Kidney epithelial cell (primary cell): Measurements from ENCODE around the gene DRC3. TPM values are rescaled to one million over a fixed set of nuclear protein-coding genes. Genes with fewer than 3 reads are reported as not detected.

Experiments
- DNase-seq: peaks from one replicate; pipeline ENCODE4 v3.0.0-alpha.2; 2010; ENCODE audit warnings: low read depth
- H3K27me3 ChIP-seq: 2 replicates; pipeline ENCODE4 v1.6.0; 2011; ENCODE audit warnings: low read length; ENCODE audit not compliant: control insufficient read depth, insufficient read depth
- H3K36me3 ChIP-seq: 2 replicates; pipeline ENCODE4 v1.5.1; 2011; ENCODE audit warnings: low read length; ENCODE audit not compliant: control insufficient read depth, insufficient read depth
- H3K4me3 ChIP-seq: 2 replicates; pipeline ENCODE4 v1.5.1; 2011; ENCODE audit warnings: low read depth, mild to moderate bottlenecking, control low read depth, low read length
- total RNA-seq: library from RNA; depleted of rRNA; stranded (reverse); fragments of >200 nt; gene quantifications from 2 replicates; pipeline ENCODE4 v1.2.3, GENCODE V29; 2015
- TF ChIP-seq, protein P1 (sequence below): IDR thresholded peaks from 2 replicates; pipeline ENCODE4 v1.5.1; 2011; ENCODE audit warnings: mild to moderate bottlenecking, moderate library complexity, low read length, control low read depth, inconsistent platforms; ENCODE audit not compliant: insufficient read depth, poor library complexity, severe bottlenecking

DRC3 gene
- total RNA-seq, 1 donor from 2014 or later, result 3.9 TPM

DNA sequence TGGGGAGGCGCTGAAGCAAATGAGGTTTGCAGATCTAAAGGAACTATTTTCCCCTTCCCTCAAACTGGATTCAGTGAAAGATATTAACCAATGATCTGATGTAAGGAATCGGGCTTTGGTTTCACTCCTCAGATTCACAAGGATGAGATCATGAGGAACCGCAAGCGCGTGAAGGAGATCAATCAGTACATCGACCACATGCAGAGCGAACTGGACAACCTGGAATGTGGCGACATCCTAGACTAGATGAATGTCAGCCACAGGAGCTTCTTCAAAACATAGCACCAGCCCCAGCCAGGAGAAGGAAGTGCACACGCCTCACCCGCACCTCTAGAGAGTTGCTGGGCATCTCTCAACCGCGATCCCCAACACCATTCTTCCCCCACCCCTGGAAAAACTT is 43.8 kb downstream of the DRC3 start:
- no peaks in the 10 kb centered on the region for H3K36me3 ChIP-seq
- TF ChIP-seq, protein P1, sequence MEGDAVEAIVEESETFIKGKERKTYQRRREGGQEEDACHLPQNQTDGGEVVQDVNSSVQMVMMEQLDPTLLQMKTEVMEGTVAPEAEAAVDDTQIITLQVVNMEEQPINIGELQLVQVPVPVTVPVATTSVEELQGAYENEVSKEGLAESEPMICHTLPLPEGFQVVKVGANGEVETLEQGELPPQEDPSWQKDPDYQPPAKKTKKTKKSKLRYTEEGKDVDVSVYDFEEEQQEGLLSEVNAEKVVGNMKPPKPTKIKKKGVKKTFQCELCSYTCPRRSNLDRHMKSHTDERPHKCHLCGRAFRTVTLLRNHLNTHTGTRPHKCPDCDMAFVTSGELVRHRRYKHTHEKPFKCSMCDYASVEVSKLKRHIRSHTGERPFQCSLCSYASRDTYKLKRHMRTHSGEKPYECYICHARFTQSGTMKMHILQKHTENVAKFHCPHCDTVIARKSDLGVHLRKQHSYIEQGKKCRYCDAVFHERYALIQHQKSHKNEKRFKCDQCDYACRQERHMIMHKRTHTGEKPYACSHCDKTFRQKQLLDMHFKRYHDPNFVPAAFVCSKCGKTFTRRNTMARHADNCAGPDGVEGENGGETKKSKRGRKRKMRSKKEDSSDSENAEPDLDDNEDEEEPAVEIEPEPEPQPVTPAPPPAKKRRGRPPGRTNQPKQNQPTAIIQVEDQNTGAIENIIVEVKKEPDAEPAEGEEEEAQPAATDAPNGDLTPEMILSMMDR, result no peak
- no peak for DNase-seq
- no peak overlapping the region for H3K4me3 ChIP-seq
- no peaks in the 10 kb centered on the region for H3K27me3 ChIP-seq

DNA sequence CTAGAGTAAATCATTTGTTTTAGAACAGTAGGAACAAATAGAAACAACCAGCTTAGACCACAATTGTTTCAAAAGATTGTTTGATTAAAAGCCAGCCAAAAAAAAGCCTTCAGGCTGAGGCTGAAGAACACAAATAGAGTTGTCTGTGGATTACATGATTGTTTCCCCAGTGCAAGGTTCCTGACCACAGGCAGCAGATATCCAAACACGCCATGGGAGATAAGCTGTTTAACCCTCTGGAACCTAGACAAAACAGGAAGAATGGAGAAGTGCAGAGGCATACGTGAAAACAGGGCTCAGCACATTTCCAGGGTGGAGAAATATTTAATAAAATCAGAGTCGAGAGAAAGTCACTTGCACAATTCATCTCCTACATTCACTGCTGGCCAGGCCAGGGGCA is 45.3 kb downstream of the DRC3 start:
- no peaks in the 10 kb centered on the region for H3K27me3 ChIP-seq
- no peak overlapping the region for H3K4me3 ChIP-seq
- TF ChIP-seq, protein P1, result no peak
- H3K36me3 ChIP-seq, result no peaks in the 10 kb centered on the region
- no peak for DNase-seq

DNA sequence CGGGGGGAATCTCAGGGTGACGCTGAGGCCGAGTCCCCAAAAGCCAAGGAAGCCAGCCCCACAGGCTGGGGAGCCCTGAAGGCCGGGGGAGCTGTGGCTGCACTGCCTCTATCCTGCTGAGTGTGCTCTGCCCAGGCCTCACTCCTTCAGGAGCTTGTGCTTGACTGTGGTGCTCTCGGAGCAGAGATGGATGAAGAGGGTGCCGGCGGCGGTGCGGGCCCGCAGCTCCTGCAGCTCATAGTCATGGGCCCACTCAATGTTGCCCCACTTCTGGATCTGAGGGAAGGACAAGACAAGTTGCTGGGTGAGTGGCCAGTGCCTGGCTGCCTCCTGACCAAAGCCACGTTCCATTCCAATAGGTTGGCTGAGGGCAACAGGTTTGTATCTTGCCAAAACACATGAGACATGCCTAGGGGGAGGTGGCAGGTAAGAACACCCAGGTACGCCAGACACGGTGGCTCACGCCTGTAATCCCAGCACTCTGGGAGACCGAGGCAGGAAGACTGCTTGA is 45.8 kb downstream of the DRC3 start:
- TF ChIP-seq, protein P1, result no peak
- Histone ChIP-seq H3K4me3 (no peak overlapping the region), H3K27me3 (no peaks in the 10 kb centered on the region), H3K36me3 (no peaks in the 10 kb centered on the region)
- no peak for DNase-seq

DNA sequence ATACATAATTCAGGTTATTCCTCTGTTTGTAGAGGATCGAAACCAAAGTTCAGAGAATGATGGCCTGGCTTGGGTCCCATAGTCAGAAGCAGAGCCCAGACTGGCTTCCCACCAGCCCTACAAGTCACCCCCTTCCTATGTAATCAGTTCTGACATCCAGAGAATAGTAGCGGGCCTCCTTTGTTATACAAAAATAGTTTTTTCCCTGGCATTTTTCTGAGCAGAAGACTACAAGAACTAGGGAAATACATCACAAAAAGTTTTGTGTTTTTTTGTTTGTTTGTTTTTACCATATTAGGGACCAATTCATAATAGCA is 47.1 kb downstream of the DRC3 start:
- no peak overlapping the region for H3K4me3 ChIP-seq
- no peaks in the 10 kb centered on the region for H3K27me3 ChIP-seq
- H3K36me3 ChIP-seq, result no peaks in the 10 kb centered on the region
- DNase-seq, result no peak
- TF ChIP-seq, protein P1, result no peak

DNA sequence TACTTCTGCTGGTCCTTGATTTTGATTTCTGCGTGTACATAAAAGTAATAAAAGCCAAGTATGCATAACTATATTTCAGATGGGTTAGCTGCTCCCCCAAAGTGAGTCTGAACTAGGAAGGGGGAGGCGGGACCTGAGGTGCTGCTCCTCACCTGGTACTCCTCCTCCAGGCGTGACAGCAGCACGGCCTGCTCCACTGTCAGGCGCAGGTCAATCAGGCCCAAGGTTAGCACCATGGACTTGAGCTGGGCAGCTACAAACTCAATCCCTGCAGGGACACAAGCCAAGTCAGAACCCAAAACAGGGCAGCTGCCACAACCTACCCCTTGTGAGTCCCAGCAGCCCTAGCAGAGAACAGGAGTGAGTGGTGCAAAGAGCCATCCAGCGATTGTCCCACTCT is 48.3 kb downstream of the DRC3 start:
- TF ChIP-seq, protein P1, result no peak
- Histone ChIP-seq H3K36me3 (peaks cover under 1% of the 10 kb centered on the region), H3K27me3 (no peaks in the 10 kb centered on the region), H3K4me3 (no peak overlapping the region)
- no peak for DNase-seq

DNA sequence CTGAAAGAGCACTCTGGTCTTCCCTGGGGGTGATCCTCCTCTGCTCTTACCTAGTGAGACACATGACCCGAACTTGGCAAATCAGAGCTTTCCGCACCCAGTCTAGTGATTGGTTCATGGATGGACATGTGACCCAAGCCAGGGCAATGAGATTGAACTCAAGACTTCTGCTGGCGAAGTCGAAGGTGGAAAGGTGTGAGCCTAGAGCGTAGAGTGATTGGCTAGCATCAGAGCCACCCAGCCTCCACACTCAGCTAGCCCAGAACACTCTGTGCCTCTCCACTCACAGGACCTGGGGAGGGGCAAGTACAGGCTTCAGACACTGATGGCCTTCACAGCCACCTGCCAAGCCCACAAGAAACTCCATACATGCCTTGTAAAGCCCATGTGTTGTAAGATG is 48.7 kb downstream of the DRC3 start:
- DNase-seq, result no peak
- TF ChIP-seq, protein P1, result no peak
- no peaks in the 10 kb centered on the region for H3K27me3 ChIP-seq
- peaks cover 2% of the 10 kb centered on the region for H3K36me3 ChIP-seq
- H3K4me3 ChIP-seq, result no peak overlapping the region
